SH-SY5Y (cell line): ENCODE measurements around the gene NUP133.

Source experiments
- GATA2 ChIP-seq: IDR thresholded peaks from 2 replicates; pipeline ENCODE4 v1.6.1; 2011; ENCODE audit warnings: mild to moderate bottlenecking, low read depth, low read length
- GATA3 ChIP-seq: IDR thresholded peaks from 2 replicates; pipeline ENCODE4 v1.6.1; 2011; ENCODE audit warnings: low read depth, mild to moderate bottlenecking, low read length, moderate library complexity

- TF ChIP-seq GATA2, result no peak
- TF ChIP-seq GATA3, result no peak
These were observed 74.7 kb downstream of the NUP133 start for GRCh38 chr1:229433364-229434004.
